ENCODE measurements around the gene CD4.

The CD4 gene

GRCh38 chr12:6836851-6837250 lies 47.5 kb downstream of the CD4 start:
- Histone ChIP-seq H3K4me3 (ENCODE audit: low read depth, low read length) (no peak overlapping the region), H3K27me3 (no peaks in the 10 kb centered on the region), H3K9me3 (no peaks in the 10 kb centered on the region), H3K36me3 (peaks cover 75% of the 10 kb centered on the region), H3K4me1 (no peaks in the 10 kb centered on the region)
- TF ChIP-seq, protein P1, sequence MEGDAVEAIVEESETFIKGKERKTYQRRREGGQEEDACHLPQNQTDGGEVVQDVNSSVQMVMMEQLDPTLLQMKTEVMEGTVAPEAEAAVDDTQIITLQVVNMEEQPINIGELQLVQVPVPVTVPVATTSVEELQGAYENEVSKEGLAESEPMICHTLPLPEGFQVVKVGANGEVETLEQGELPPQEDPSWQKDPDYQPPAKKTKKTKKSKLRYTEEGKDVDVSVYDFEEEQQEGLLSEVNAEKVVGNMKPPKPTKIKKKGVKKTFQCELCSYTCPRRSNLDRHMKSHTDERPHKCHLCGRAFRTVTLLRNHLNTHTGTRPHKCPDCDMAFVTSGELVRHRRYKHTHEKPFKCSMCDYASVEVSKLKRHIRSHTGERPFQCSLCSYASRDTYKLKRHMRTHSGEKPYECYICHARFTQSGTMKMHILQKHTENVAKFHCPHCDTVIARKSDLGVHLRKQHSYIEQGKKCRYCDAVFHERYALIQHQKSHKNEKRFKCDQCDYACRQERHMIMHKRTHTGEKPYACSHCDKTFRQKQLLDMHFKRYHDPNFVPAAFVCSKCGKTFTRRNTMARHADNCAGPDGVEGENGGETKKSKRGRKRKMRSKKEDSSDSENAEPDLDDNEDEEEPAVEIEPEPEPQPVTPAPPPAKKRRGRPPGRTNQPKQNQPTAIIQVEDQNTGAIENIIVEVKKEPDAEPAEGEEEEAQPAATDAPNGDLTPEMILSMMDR (IDR thresholded peaks at IDR 0.05; ENCODE audit: low read depth, low read length) = no peak
- DNase-seq = no peak

DNA sequence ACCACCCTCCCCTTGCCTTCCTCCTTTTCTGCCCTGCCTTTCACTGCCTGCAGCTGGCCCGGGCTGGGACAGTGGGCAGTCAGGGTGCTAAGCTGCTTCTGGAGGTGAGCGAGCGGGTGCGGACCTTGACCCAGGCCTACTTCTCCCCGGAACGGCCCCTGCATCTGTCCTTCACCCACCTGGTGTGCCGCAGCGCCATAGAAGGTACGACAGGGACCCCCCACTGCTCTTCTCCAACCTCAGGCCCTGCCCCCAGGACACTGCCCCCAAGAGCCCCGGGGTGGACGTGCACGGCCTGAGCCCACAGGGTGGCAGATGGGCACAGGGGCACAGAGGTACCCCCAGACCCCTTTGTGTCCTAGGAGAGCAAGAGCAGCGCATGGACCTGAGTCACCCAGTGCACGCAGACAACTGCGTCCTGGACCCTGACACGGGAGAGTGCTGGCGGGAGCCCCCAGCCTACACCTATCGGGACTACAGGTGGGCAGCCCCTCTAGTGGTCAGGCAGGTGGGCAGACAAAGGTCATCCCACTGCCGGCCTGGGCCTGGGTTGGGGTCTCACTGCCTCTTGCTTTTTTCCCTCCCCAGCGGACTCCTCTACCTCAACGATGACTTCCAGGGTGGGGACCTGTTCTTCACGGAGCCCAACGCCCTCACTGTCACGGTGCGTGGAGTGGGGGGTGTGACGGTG lies 48.2 kb downstream of the CD4 start:
- DNase-seq = no peak
- Histone ChIP-seq H3K4me3 (ENCODE audit: low read depth, low read length) (no peak overlapping the region), H3K36me3 (peaks cover 76% of the 10 kb centered on the region), H3K4me1 (no peaks in the 10 kb centered on the region), H3K27me3 (no peaks in the 10 kb centered on the region), H3K9me3 (no peaks in the 10 kb centered on the region)
- TF ChIP-seq, protein P1 (IDR thresholded peaks at IDR 0.05; ENCODE audit: low read depth, low read length) = no peak

GRCh38 chr12:6838854-6839253 lies 49.5 kb downstream of the CD4 start:
- DNase-seq = no peak
- H3K9me3 ChIP-seq = no peaks in the 10 kb centered on the region
- no peak overlapping the region for H3K4me3 ChIP-seq (ENCODE audit: low read depth, low read length)
- H3K27me3 ChIP-seq = no peaks in the 10 kb centered on the region
- TF ChIP-seq, protein P1 (IDR thresholded peaks at IDR 0.05; ENCODE audit: low read depth, low read length) = no peak
- H3K4me1 ChIP-seq = no peaks in the 10 kb centered on the region
- peaks cover 78% of the 10 kb centered on the region for H3K36me3 ChIP-seq

GRCh38 chr12:6839482-6840201 lies 50.3 kb downstream of the CD4 start:
- TF ChIP-seq, protein P1 (IDR thresholded peaks at IDR 0.05; ENCODE audit: low read depth, low read length) = no peak
- Histone ChIP-seq H3K4me3 (ENCODE audit: low read depth, low read length) (no peak overlapping the region), H3K27me3 (no peaks in the 10 kb centered on the region), H3K36me3 (peaks cover 76% of the 10 kb centered on the region), H3K4me1 (no peaks in the 10 kb centered on the region), H3K9me3 (no peaks in the 10 kb centered on the region)
- no peak for DNase-seq

DNA sequence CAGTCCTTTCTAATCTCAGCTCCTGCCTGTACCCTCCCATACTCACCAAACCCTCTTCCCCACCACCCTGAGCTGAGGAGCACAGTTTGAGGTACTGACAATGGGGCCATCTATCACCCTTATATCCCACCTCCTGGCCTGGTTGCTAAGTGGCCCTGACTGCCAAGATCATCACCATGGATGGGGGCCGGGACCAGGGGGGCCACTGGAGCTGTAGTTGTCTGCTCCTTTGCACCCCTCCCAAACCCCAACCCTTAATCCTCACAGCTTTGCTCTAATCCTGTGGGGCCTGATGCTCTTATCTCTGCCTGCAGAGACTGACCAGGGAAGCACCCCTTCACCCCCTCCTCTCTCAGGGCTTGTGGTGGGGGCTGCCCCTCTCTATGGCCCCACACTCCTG lies 51.0 kb downstream of the CD4 start:
- H3K9me3 ChIP-seq = no peaks in the 10 kb centered on the region
- no peak overlapping the region for H3K4me3 ChIP-seq (ENCODE audit: low read depth, low read length)
- TF ChIP-seq, protein P1 (IDR thresholded peaks at IDR 0.05; ENCODE audit: low read depth, low read length) = no peak
- no peaks in the 10 kb centered on the region for H3K4me1 ChIP-seq
- H3K27me3 ChIP-seq = no peaks in the 10 kb centered on the region
- peaks cover 78% of the 10 kb centered on the region for H3K36me3 ChIP-seq
- DNase-seq = no peak
